Glutamatergic neuron (in vitro differentiated cells): ENCODE data around the gene UAP1L1. TPM values are rescaled to one million over a fixed set of nuclear protein-coding genes. Genes with fewer than 3 reads are reported as not detected.

Source experiments
- DNase-seq: peaks from one replicate; pipeline ENCODE4 v3.0.0; 2022
- H3K27ac Mint-ChIP-seq: one replicate; pipeline ENCODE4 v1.8.0; 2020; ENCODE audit warnings: mild to moderate bottlenecking, mixed read lengths, inconsistent platforms; ENCODE audit not compliant: unreplicated experiment
- H3K27me3 Mint-ChIP-seq: one replicate; pipeline ENCODE4 v1.8.0; 2020; ENCODE audit warnings: mild to moderate bottlenecking, moderate library complexity, mixed read lengths, inconsistent platforms; ENCODE audit not compliant: unreplicated experiment
- H3K36me3 Mint-ChIP-seq: one replicate; pipeline ENCODE4 v1.8.0; 2020; ENCODE audit warnings: mild to moderate bottlenecking, mixed read lengths, inconsistent platforms; ENCODE audit not compliant: unreplicated experiment
- H3K4me1 Mint-ChIP-seq: one replicate; pipeline ENCODE4 v1.8.0; 2020; ENCODE audit warnings: mild to moderate bottlenecking, low read depth, mixed read lengths, inconsistent platforms; ENCODE audit not compliant: unreplicated experiment
- H3K4me3 Mint-ChIP-seq: one replicate; pipeline ENCODE4 v1.8.0; 2020; ENCODE audit warnings: mild to moderate bottlenecking, mixed read lengths, inconsistent platforms; ENCODE audit not compliant: unreplicated experiment
- H3K9me3 Mint-ChIP-seq: one replicate; pipeline ENCODE4 v1.8.0; 2020; ENCODE audit warnings: mild to moderate bottlenecking, moderate library complexity, mixed read lengths, inconsistent platforms; ENCODE audit not compliant: unreplicated experiment
- total RNA-seq: library from RNA; stranded (reverse); fragmentation: NEBNext Ultra II Directional; extraction: Animal tissue kit (Norgen Biotek cat#: 25700); gene quantifications from one replicate; pipeline ENCODE4 v1.2.1, GENCODE V29; 2021; ENCODE audit not compliant: unreplicated experiment
- TF ChIP-seq, protein P1 (sequence below): fragments of 200-600 bp; sonication (generic); IDR thresholded peaks from one replicate; pipeline ENCODE4 v1.5.0; 2021; ENCODE audit not compliant: partially characterized antibody, unreplicated experiment

Gene UAP1L1
- total RNA-seq, 1 donor from 2014 or later = 5.1 TPM

DNA sequence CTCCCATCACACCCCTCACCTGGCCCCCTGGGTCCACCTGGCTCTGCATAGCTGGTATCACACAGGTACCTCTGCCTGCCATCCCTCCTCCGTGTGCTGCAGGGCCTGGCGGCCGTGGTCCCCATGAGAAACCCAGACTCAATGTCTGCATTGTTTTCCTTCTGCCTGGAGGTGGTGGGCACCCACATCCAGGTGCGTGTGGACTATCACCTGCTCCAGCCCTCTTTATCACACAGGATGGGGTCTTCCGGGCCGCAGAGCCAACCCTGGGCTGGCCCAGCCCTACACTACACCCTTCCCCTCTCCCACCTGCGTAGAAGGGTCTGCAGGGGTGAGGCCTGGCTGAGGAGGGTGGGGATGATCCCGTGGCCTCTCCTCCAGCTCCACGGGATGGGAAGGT, 38.4 kb upstream of the UAP1L1 start:
- Mint-ChIP-seq H3K4me1 (no peaks in the 10 kb centered on the region), H3K27ac (no peak overlapping the region), H3K36me3 (no peaks in the 10 kb centered on the region), H3K27me3 (no peaks in the 10 kb centered on the region), H3K9me3 (peaks cover 4% of the 10 kb centered on the region), H3K4me3 (no peak overlapping the region)
- TF ChIP-seq, protein P1, sequence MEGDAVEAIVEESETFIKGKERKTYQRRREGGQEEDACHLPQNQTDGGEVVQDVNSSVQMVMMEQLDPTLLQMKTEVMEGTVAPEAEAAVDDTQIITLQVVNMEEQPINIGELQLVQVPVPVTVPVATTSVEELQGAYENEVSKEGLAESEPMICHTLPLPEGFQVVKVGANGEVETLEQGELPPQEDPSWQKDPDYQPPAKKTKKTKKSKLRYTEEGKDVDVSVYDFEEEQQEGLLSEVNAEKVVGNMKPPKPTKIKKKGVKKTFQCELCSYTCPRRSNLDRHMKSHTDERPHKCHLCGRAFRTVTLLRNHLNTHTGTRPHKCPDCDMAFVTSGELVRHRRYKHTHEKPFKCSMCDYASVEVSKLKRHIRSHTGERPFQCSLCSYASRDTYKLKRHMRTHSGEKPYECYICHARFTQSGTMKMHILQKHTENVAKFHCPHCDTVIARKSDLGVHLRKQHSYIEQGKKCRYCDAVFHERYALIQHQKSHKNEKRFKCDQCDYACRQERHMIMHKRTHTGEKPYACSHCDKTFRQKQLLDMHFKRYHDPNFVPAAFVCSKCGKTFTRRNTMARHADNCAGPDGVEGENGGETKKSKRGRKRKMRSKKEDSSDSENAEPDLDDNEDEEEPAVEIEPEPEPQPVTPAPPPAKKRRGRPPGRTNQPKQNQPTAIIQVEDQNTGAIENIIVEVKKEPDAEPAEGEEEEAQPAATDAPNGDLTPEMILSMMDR = no peak
- DNase-seq = no peak

DNA sequence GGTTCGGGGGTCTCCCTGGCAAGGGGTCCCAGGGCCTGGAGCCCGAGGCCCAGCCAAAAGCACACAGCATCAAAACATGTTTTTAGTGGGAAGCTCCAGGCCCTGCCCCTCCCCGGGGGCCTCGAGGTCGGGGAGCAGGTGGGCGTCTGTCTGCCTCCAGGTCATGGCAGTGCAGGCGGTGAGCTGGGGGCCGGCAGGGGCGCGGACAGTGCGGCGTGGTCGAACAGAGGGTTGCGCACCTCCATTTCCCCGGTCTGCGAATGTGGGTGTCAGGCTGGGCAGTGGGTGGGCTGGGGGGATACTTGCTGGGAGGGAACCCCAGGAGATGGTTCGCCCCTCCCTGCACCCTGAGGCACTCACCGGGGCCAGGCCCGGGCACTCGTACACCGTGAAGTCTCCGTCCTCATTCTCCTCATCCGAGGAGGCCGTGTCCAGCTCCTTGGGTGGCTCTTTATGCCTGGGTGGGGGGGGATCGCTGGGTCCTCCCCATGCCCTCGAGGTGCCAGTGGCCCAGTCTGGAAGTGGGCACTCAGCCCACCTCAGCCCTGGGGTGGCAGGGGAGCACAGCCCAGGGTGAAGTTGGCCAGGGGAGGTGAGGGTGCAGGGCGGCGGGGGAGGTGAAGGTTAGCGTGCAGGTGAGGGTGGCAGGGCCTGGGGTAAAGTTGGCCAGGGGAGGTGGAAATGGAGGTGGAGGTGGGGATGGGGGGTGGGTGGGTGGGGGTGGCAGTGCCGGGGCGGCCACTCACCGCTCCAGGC, 37.5 kb upstream of the UAP1L1 start:
- no peaks in the 10 kb centered on the region for H3K36me3 Mint-ChIP-seq
- no peaks in the 10 kb centered on the region for H3K4me1 Mint-ChIP-seq
- no peak for DNase-seq
- H3K9me3 Mint-ChIP-seq = peaks cover 4% of the 10 kb centered on the region
- no peak overlapping the region for H3K4me3 Mint-ChIP-seq
- TF ChIP-seq, protein P1 = no peak
- no peaks in the 10 kb centered on the region for H3K27me3 Mint-ChIP-seq
- H3K27ac Mint-ChIP-seq = no peak overlapping the region

DNA sequence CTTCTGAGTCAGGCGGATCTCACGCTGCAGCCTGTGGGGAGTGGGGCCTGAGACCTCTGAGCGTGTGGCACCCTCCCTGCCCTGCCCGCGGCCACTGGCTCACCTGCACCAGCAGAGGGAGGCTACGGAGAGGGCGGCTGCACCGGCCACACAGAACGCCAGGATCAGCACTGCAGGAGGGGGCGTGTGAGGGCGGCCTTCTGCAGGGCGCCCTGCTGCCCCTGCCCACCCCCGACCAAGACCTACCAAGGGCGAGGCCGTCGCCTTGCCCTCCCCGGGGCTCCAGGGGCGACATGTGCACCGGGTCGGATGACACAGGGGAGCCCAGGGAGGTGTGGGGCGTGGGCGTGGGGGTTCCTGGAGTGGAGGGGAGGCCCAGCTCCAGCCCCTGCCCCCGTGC, 36.7 kb upstream of the UAP1L1 start:
- no peak overlapping the region for H3K4me3 Mint-ChIP-seq
- peaks cover 4% of the 10 kb centered on the region for H3K9me3 Mint-ChIP-seq
- H3K27me3 Mint-ChIP-seq = no peaks in the 10 kb centered on the region
- H3K36me3 Mint-ChIP-seq = no peaks in the 10 kb centered on the region
- no peak overlapping the region for H3K27ac Mint-ChIP-seq
- TF ChIP-seq, protein P1 = no peak
- no peaks in the 10 kb centered on the region for H3K4me1 Mint-ChIP-seq
- DNase-seq = no peak

DNA sequence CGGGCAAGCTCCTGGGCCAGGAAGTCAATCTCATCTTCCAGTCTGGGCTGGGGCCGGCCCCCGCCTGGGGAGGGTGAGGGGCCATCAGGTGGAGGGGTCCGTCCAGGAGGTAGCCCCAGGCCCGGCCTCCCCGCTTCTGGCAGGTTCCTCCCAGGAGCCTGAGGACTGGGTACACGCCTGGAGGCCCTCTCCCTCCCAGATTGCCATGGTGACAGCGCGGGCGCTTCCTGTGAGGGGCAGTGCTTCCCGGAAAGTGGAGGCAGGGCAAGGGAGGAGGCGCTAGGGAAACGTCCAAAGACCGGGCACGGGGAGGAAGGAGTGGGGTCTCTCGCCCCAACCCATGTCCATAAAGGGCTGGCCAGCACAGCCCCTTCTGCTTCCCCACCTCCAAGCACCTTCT, 36.2 kb upstream of the UAP1L1 start:
- H3K4me3 Mint-ChIP-seq = no peak overlapping the region
- H3K4me1 Mint-ChIP-seq = no peaks in the 10 kb centered on the region
- H3K27ac Mint-ChIP-seq = no peak overlapping the region
- TF ChIP-seq, protein P1 = no peak
- H3K36me3 Mint-ChIP-seq = no peaks in the 10 kb centered on the region
- H3K27me3 Mint-ChIP-seq = no peaks in the 10 kb centered on the region
- DNase-seq = no peak
- peaks cover 4% of the 10 kb centered on the region for H3K9me3 Mint-ChIP-seq
